Mucosa of gallbladder (tissue), 1 donor: ENCODE measurements around the gene SLC16A5. TPM values are rescaled to one million over a fixed set of nuclear protein-coding genes. Genes with fewer than 3 reads are reported as not detected.
"Not testable (repeated sequence)": the region's sequence is repeated elsewhere in the genome, so short reads cannot be mapped to it uniquely, and the experiment has no call there.

Experiments
- DNase-seq: peaks from one replicate; pipeline ENCODE4 v3.0.0-alpha.2; 2020; ENCODE audit warnings: low spot score
- total RNA-seq: library from RNA; stranded (reverse); gene quantifications from one replicate; pipeline ENCODE4 v1.2.1, GENCODE V29; 2021
- donor health status: DM: no; HTN: no; CAD: no.

The SLC16A5 gene
- 19.9 TPM for total RNA-seq

- peak; percentile 83 for DNase-seq
These were observed at the start of gene SLC16A5 for GRCh38 chr17:75087558-75088453. SLC16A5 (plus strand) TSS chr17:75087954; CDS start chr17:75093637, 5,683 bp downstream.

- DNase-seq, result no peak
These were observed 48.5 kb upstream of the SLC16A5 start for GRCh38 chr17:75039238-75039637.

GRCh38 chr17:75041656-75042280, 46.0 kb upstream of the SLC16A5 start:
- DNase-seq, result no peak

GRCh38 chr17:75043789-75044188, 44.0 kb upstream of the SLC16A5 start:
- DNase-seq, result not testable (repeated sequence)

GRCh38 chr17:75044716-75045115, 43.0 kb upstream of the SLC16A5 start:
- no peak for DNase-seq

- DNase-seq, result not testable (repeated sequence)
These were observed 41.8 kb upstream of the SLC16A5 start for GRCh38 chr17:75045946-75046406.

- DNase-seq, result peak; percentile 96
These were observed 41.1 kb upstream of the SLC16A5 start, which contains the start of the genes ATP5PD and KCTD2 for GRCh38 chr17:75046407-75047289. ATP5PD (minus strand) TSS chr17:75046969; CDS start chr17:75042650, 4,319 bp downstream. KCTD2 (plus strand) TSS chr17:75047225; CDS start chr17:75047251, 26 bp downstream.

- DNase-seq, result no peak
These were observed 40.2 kb upstream of the SLC16A5 start for GRCh38 chr17:75047398-75048098.

GRCh38 chr17:75048249-75048878, 39.4 kb upstream of the SLC16A5 start:
- no peak for DNase-seq

- DNase-seq, result no peak
These were observed 38.7 kb upstream of the SLC16A5 start for GRCh38 chr17:75049057-75049456.

- no peak for DNase-seq
These were observed 38.0 kb upstream of the SLC16A5 start for GRCh38 chr17:75049706-75050105.

- DNase-seq, result no peak
These were observed 35.8 kb upstream of the SLC16A5 start for GRCh38 chr17:75051941-75052340.

GRCh38 chr17:75059369-75060345, 28.1 kb upstream of the SLC16A5 start:
- DNase-seq, result no peak

GRCh38 chr17:75060434-75061054, 27.2 kb upstream of the SLC16A5 start:
- DNase-seq, result no peak

GRCh38 chr17:75061055-75061438, 26.7 kb upstream of the SLC16A5 start:
- DNase-seq, result no peak

- no peak for DNase-seq
These were observed 26.1 kb upstream of the SLC16A5 start for GRCh38 chr17:75061618-75062017.

- no peak for DNase-seq
These were observed 24.6 kb upstream of the SLC16A5 start for GRCh38 chr17:75063201-75063600.

GRCh38 chr17:75063626-75064025, 24.1 kb upstream of the SLC16A5 start:
- no peak for DNase-seq

GRCh38 chr17:75064040-75064439, 23.7 kb upstream of the SLC16A5 start:
- no peak for DNase-seq
